SK-N-MC (cell line): ENCODE data around the gene IL11RA.

Experiments used
- EZH2 ChIP-seq: fragments of 200-600 bp; sonication (generic); IDR thresholded peaks from one replicate; pipeline ENCODE4 v1.6.1; 2017; ENCODE audit warnings: antibody characterized with exemption
- POLR2AphosphoS5 ChIP-seq: IDR thresholded peaks from 2 replicates; pipeline ENCODE4 v1.6.1; 2012; ENCODE audit warnings: mild to moderate bottlenecking, low read depth, low read length, borderline replicate concordance

GRCh38 chr9:34647084-34647403, 4.9 kb upstream of the IL11RA start:
- TF ChIP-seq EZH2 (no peak), POLR2AphosphoS5 (no peak)
